HepG2 (cell line): ENCODE results near the gene LMCD1. TPM values are rescaled to one million over a fixed set of nuclear protein-coding genes. Genes with fewer than 3 reads are reported as not detected.

Experiments
- ATAC-seq: fragments of 200-7000 bp; cut with Tn5 transposase; 3 replicates; pipeline ENCODE4 v1.9.1; 2020; ENCODE audit warnings: mild to moderate bottlenecking, moderate library complexity
- BruUV-seq: library from RNA; stranded (reverse); fragments of 400-500 nt; replicated peaks from 2 replicates; lab custom pipeline; 2021; lab: Mats Ljungman, UMichigan
- CTCF ChIA-PET: fragments of 300-600 bp; formaldehyde crosslinking; extraction: SDS; loops from one replicate; lab custom pipeline; 2021; ENCODE audit warnings: low total read pairs, inconsistent platforms, low intra/inter-chr PET ratio; lab: Yijun Ruan, JAX
- POLR2A ChIA-PET: fragments of 350-600 bp; sonication (Branson Sonifier 250); formaldehyde crosslinking; loops from one replicate; lab custom pipeline; 2020; ENCODE audit warnings: antibody characterized with exemption, inconsistent platforms; lab: Yijun Ruan, JAX
- DNase-seq: peaks from one replicate; pipeline ENCODE4 v3.0.0-alpha.2; 2015; ENCODE audit warnings: low spot score
- FAIRE-seq: peaks from 3 replicates; lab custom pipeline; 2011; peaks lifted over from hg19 to GRCh38; lab: Jason Lieb, UNC
- H2AFZ ChIP-seq: one replicate; pipeline ENCODE4 v1.6.1; 2011; ENCODE audit warnings: low read length, inconsistent platforms
- H3K27ac ChIP-seq: fragments of 300-600 bp; 3 replicates; pipeline ENCODE4 v1.8.0; 2011; ENCODE audit warnings: mixed run types, mild to moderate bottlenecking, mixed read lengths, low read length, inconsistent platforms; ENCODE audit not compliant: insufficient read depth; ENCODE audit errors: extremely low read length
- H3K27me3 ChIP-seq, 2 experiments: fragments of 200-600 bp in 1 of 2; 2 replicates in 1 of 2; 3 replicates in 1 of 2; pipeline versions ENCODE4 v1.6.0 to v1.8.0; 2011; ENCODE audit warnings: low read length in 2 of 2, mild to moderate bottlenecking in 2 of 2, moderate library complexity in 2 of 2, inconsistent platforms in 1 of 2; ENCODE audit not compliant: insufficient read depth in 2 of 2, control insufficient read depth in 1 of 2
- H3K36me3 ChIP-seq, 2 experiments: fragments of 200-600 bp in 1 of 2; replicated peaks in 1 of 2; 2 replicates in 1 of 2; 3 replicates in 1 of 2; pipeline versions ENCODE4 v1.5.1 to v1.8.0; 2011; ENCODE audit warnings: low read length in 2 of 2, inconsistent platforms in 1 of 2; ENCODE audit not compliant: insufficient read depth in 2 of 2, control insufficient read depth in 1 of 2
- H3K4me1 ChIP-seq: 2 replicates; pipeline ENCODE4 v1.5.1; 2012; ENCODE audit warnings: low read length, inconsistent platforms; ENCODE audit not compliant: insufficient read depth
- H3K4me2 ChIP-seq: 2 replicates; pipeline ENCODE4 v1.6.0; 2011; ENCODE audit warnings: low read depth, low read length, inconsistent platforms
- H3K4me3 ChIP-seq, 3 experiments: fragments of 200-600 bp in 1 of 3; sonication (generic), shearing (Covaris generic) in 1 of 3; replicated peaks in 1 of 3; 2 replicates each; pipeline ENCODE4 v1.5.1; 2011 to 2016; ENCODE audit warnings: low read length in 3 of 3, inconsistent platforms in 2 of 3, low read depth in 2 of 3, mild to moderate bottlenecking in 2 of 3, control low read depth in 1 of 3, mixed read lengths in 1 of 3; ENCODE audit not compliant: insufficient read depth in 1 of 3
- H3K79me2 ChIP-seq: one replicate; pipeline ENCODE4 v1.6.1; 2011; ENCODE audit warnings: low read length, inconsistent platforms; ENCODE audit not compliant: insufficient read depth
- H3K9ac ChIP-seq: 2 replicates; pipeline ENCODE4 v1.6.0; 2011; ENCODE audit warnings: mild to moderate bottlenecking, low read depth, low read length, inconsistent platforms; ENCODE audit not compliant: insufficient read depth
- H3K9me3 ChIP-seq: 2 replicates; pipeline ENCODE4 v1.5.1; 2012; ENCODE audit warnings: mild to moderate bottlenecking, low read length
- H4K20me1 ChIP-seq: 2 replicates; pipeline ENCODE4 v1.6.0; 2011; ENCODE audit warnings: inconsistent platforms, mild to moderate bottlenecking, low read length, moderate library complexity; ENCODE audit not compliant: insufficient read depth
- ATM ChIP-seq: fragments of 450-650 bp; IDR thresholded peaks from 2 replicates; pipeline ENCODE4 v1.7.1; 2017; ENCODE audit warnings: mild to moderate bottlenecking, borderline replicate concordance
- BHLHE40 ChIP-seq: IDR thresholded peaks from 2 replicates; pipeline ENCODE4 v1.6.1; 2011; ENCODE audit warnings: low read length, improper control_type of control experiment
- BRF2 ChIP-seq: sonication (generic); formaldehyde crosslinking; IDR thresholded peaks from 2 replicates; pipeline ENCODE4 v1.8.1; 2022; ENCODE audit warnings: mild to moderate bottlenecking, missing genetic modification reagents
- CEBPB ChIP-seq: IDR thresholded peaks from 2 replicates; pipeline ENCODE4 v1.6.1; 2011; ENCODE audit warnings: low read depth, low read length, improper control_type of control experiment, borderline replicate concordance
- ELF3 ChIP-seq: IDR thresholded peaks from 2 replicates; pipeline ENCODE4 v1.6.1; 2016; ENCODE audit warnings: missing genetic modification reagents, missing compliant biosample characterization
- FOSL1 ChIP-seq: sonication (generic); formaldehyde crosslinking; IDR thresholded peaks from 2 replicates; pipeline ENCODE4 v1.9.0; 2021; ENCODE audit warnings: missing genetic modification reagents, borderline replicate concordance
- KLF12 ChIP-seq: sonication (generic); formaldehyde crosslinking; IDR thresholded peaks from 2 replicates; pipeline ENCODE4 v1.4.0; 2020; ENCODE audit warnings: missing genetic modification reagents, borderline replicate concordance
- MEIS2 ChIP-seq: sonication (generic); formaldehyde crosslinking; IDR thresholded peaks from 2 replicates; pipeline ENCODE4 v1.9.0; 2021; ENCODE audit warnings: mild to moderate bottlenecking, missing genetic modification reagents
- PAXIP1 ChIP-seq: sonication (generic); formaldehyde crosslinking; conservative IDR thresholded peaks from 2 replicates; pipeline ENCODE4 v1.4.0; 2020; ENCODE audit warnings: mild to moderate bottlenecking, missing genetic modification reagents, moderate library complexity
- TCF7 ChIP-seq: sonication (generic); IDR thresholded peaks from 2 replicates; pipeline ENCODE4 v1.6.1; 2016; ENCODE audit warnings: antibody characterized with exemption, low read depth
- TEAD3 ChIP-seq: optimal IDR thresholded peaks from 2 replicates; pipeline ENCODE3; 2016; ENCODE audit warnings: borderline replicate concordance
- THRA ChIP-seq: sonication (generic); formaldehyde crosslinking; IDR thresholded peaks from 2 replicates; pipeline ENCODE4 v1.4.0; 2020; ENCODE audit warnings: missing genetic modification reagents, borderline replicate concordance
- ZBTB46 ChIP-seq: sonication (generic); formaldehyde crosslinking; IDR thresholded peaks from 2 replicates; pipeline ENCODE4 v1.4.0; 2020; ENCODE audit warnings: mild to moderate bottlenecking, missing genetic modification reagents, borderline replicate concordance
- ZNF362 ChIP-seq: sonication (generic); formaldehyde crosslinking; IDR thresholded peaks from 2 replicates; pipeline ENCODE4 v1.4.0; 2020; ENCODE audit warnings: missing genetic modification reagents, mild to moderate bottlenecking, borderline replicate concordance
- ZNF672 ChIP-seq: sonication (generic); formaldehyde crosslinking; IDR thresholded peaks from 2 replicates; pipeline ENCODE4 v1.8.1; 2022; ENCODE audit warnings: missing genetic modification reagents
- WGBS: methylation state at CpG from one replicate; pipeline ENCODE4 v1.1.6; 2017; ENCODE audit warnings: low lambda C conversion rate; 5-methylcytosine and 5-hydroxymethylcytosine counted together
- in situ Hi-C: cut with HindIII; loops from 2 replicates; pipeline ENCODE4 v1.10.0; 2017; ENCODE audit warnings: low pct_unique_long_range_greater_than_20kb; ENCODE audit not compliant: extremely low pct_ligation_motif_present
- intact Hi-C: fragments of 100-400 bp; cut with micrococcal nuclease; formaldehyde crosslinking; loops from one replicate; pipeline ENCODE4 v1.10.0; 2022; ENCODE audit not compliant: unreplicated experiment
- polyA plus RNA-seq, 8 experiments: library from polyadenylated mRNA; depleted of rRNA in 3 of 8; stranded (reverse) in 7 of 8; unstranded in 1 of 8; fragments of >200 nt; fragmentation: Illumina TruSeq in 4 of 8; extraction: Trizol in 4 of 8; gene quantifications; 2 replicates each; pipeline versions ENCODE4 v1.2.1 to v1.2.3, GENCODE V29; 2011 to 2016; ENCODE audit warnings: low read depth in 4 of 8, missing spikeins in 1 of 8, mixed read lengths in 1 of 8; ENCODE audit not compliant: insufficient read depth in 1 of 8
- total RNA-seq, 5 experiments: library from RNA; depleted of rRNA; stranded (reverse); fragments of >200 nt; fragmentation: Illumina TruSeq; extraction: Trizol; gene quantifications; 2 replicates each; pipeline ENCODE4 v1.2.3, GENCODE V29; 2016; ENCODE audit warnings: low read depth in 1 of 5

Gene LMCD1
- total and polyA plus RNA-seq, 2 of the 13 experiments (the other 11 are each of a cell fraction or from before 2014, with no cell fraction given), result 6.2 to 7.1 TPM

GRCh38 chr3:8561370-8561769 lies 59.7 kb downstream of the LMCD1 start (continued):
- TF ChIP-seq ZBTB46 (CRISPR knock-in tag), result no peak

GRCh38 chr3:8562081-8562595 lies 60.5 kb downstream of the LMCD1 start:
- 73% methylated on average over 3 of the region's 3 CpGs for WGBS
- no peaks in the 10 kb centered on the region for H3K9me3 ChIP-seq
- in situ Hi-C loops (no loop called here), intact Hi-C loops (no loop called here)
- ATAC-seq (no peak), FAIRE-seq (no peak), DNase-seq (no peak)
- no peak overlapping the region for H3K4me3 ChIP-seq
- H3K4me2 ChIP-seq, result no peak overlapping the region
- H3K9ac ChIP-seq, result no peak overlapping the region
- no peak overlapping the region for H2AFZ ChIP-seq
- H3K27ac ChIP-seq, result no peak overlapping the region
- BruUV-seq, result no TSS peak
- H3K79me2 ChIP-seq, result no peaks in the 10 kb centered on the region
- no peaks in the 10 kb centered on the region for H3K27me3 ChIP-seq
- no peaks in the 10 kb centered on the region for H3K4me1 ChIP-seq
- POLR2A ChIA-PET, result no interaction called here
- no peaks in the 10 kb centered on the region; a peak in 1 of 5 replicates for H3K36me3 ChIP-seq
- CTCF ChIA-PET, result no interaction called here
- no peaks in the 10 kb centered on the region for H4K20me1 ChIP-seq
- TF ChIP-seq ELF3 (CRISPR knock-in tag) (no peak), KLF12 (CRISPR knock-in tag) (no peak), FOSL1 (CRISPR knock-in tag) (no peak), TCF7 (no peak), MEIS2 (CRISPR knock-in tag) (no peak), BHLHE40 (no peak), ZNF362 (CRISPR knock-in tag) (no peak), CEBPB (no peak), TEAD3 (CRISPR knock-in tag) (no peak), ATM (no peak), BRF2 (CRISPR knock-in tag) (no peak), ZNF672 (CRISPR knock-in tag) (no peak), THRA (CRISPR knock-in tag) (no peak), PAXIP1 (CRISPR knock-in tag) (no peak)
